ENCODE measurements around the gene PTPN4.

The PTPN4 gene

GRCh38 chr2:119772767-119773166 lies 13.0 kb downstream of the PTPN4 start:
- no peak for TF ChIP-seq POLR2AphosphoS5 (IDR thresholded peaks at IDR 0.05; ENCODE audit: low read depth)
- no peak for TF ChIP-seq GABPA (IDR thresholded peaks at IDR 0.05; ENCODE audit: low read depth)
- TF ChIP-seq CTCF (IDR thresholded peaks at IDR 0.05; ENCODE audit: insufficient read depth, low read length): no peak
- TF ChIP-seq SPI1 (IDR thresholded peaks at IDR 0.05; ENCODE audit: borderline replicate concordance, low read depth): no peak
- no peak for TF ChIP-seq REST (IDR thresholded peaks at IDR 0.05; ENCODE audit: insufficient replicate concordance, low read depth)
- no peak for DNase-seq (ENCODE audit: low read depth in 1 of 2, low spot score in 1 of 2)
- Histone ChIP-seq H3K27ac (replicated peaks) (no peak overlapping the region), H3K4me3 (replicated peaks; ENCODE audit: insufficient read depth, low read length) (no peak overlapping the region), H3K27me3 (ENCODE audit: insufficient read depth, poor library complexity, severe bottlenecking) (no peaks in the 10 kb centered on the region)

GRCh38 chr2:119774026-119774425 lies 14.3 kb downstream of the PTPN4 start:
- no peak for DNase-seq (ENCODE audit: low read depth in 1 of 2, low spot score in 1 of 2)
- H3K4me3 ChIP-seq (replicated peaks; ENCODE audit: insufficient read depth, low read length): no peak overlapping the region
- TF ChIP-seq SPI1 (IDR thresholded peaks at IDR 0.05; ENCODE audit: borderline replicate concordance, low read depth): no peak
- no peak for TF ChIP-seq GABPA (IDR thresholded peaks at IDR 0.05; ENCODE audit: low read depth)
- no peak for TF ChIP-seq CTCF (IDR thresholded peaks at IDR 0.05; ENCODE audit: insufficient read depth, low read length)
- TF ChIP-seq REST (IDR thresholded peaks at IDR 0.05; ENCODE audit: insufficient replicate concordance, low read depth): no peak
- no peak for TF ChIP-seq POLR2AphosphoS5 (IDR thresholded peaks at IDR 0.05; ENCODE audit: low read depth)
- no peak overlapping the region for H3K27ac ChIP-seq (replicated peaks)
- no peaks in the 10 kb centered on the region for H3K27me3 ChIP-seq (ENCODE audit: insufficient read depth, poor library complexity, severe bottlenecking)

GRCh38 chr2:119775102-119775501 lies 15.4 kb downstream of the PTPN4 start:
- no peak for TF ChIP-seq POLR2AphosphoS5 (IDR thresholded peaks at IDR 0.05; ENCODE audit: low read depth)
- TF ChIP-seq GABPA (IDR thresholded peaks at IDR 0.05; ENCODE audit: low read depth): no peak
- TF ChIP-seq SPI1 (IDR thresholded peaks at IDR 0.05; ENCODE audit: borderline replicate concordance, low read depth): no peak
- no peak for TF ChIP-seq REST (IDR thresholded peaks at IDR 0.05; ENCODE audit: insufficient replicate concordance, low read depth)
- no peak for TF ChIP-seq CTCF (IDR thresholded peaks at IDR 0.05; ENCODE audit: insufficient read depth, low read length)

More at GRCh38 chr2:119775102-119775501, 15.4 kb downstream of the PTPN4 start:
- Histone ChIP-seq H3K27me3 (ENCODE audit: insufficient read depth, poor library complexity, severe bottlenecking) (no peaks in the 10 kb centered on the region), H3K4me3 (replicated peaks; ENCODE audit: insufficient read depth, low read length) (no peak overlapping the region), H3K27ac (replicated peaks) (no peak overlapping the region)
- no peak for DNase-seq (ENCODE audit: low read depth in 1 of 2, low spot score in 1 of 2)
